ENCODE results near the gene PRKN.

- TF ChIP-seq RARB (CRISPR knock-in tag; IDR thresholded peaks at IDR 0.05) = no peak
- TF ChIP-seq, protein P1, sequence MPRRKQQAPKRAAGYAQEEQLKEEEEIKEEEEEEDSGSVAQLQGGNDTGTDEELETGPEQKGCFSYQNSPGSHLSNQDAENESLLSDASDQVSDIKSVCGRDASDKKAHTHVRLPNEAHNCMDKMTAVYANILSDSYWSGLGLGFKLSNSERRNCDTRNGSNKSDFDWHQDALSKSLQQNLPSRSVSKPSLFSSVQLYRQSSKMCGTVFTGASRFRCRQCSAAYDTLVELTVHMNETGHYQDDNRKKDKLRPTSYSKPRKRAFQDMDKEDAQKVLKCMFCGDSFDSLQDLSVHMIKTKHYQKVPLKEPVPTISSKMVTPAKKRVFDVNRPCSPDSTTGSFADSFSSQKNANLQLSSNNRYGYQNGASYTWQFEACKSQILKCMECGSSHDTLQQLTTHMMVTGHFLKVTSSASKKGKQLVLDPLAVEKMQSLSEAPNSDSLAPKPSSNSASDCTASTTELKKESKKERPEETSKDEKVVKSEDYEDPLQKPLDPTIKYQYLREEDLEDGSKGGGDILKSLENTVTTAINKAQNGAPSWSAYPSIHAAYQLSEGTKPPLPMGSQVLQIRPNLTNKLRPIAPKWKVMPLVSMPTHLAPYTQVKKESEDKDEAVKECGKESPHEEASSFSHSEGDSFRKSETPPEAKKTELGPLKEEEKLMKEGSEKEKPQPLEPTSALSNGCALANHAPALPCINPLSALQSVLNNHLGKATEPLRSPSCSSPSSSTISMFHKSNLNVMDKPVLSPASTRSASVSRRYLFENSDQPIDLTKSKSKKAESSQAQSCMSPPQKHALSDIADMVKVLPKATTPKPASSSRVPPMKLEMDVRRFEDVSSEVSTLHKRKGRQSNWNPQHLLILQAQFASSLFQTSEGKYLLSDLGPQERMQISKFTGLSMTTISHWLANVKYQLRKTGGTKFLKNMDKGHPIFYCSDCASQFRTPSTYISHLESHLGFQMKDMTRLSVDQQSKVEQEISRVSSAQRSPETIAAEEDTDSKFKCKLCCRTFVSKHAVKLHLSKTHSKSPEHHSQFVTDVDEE (CRISPR knock-in tag; IDR thresholded peaks at IDR 0.05) = no peak
- TF ChIP-seq, protein P2, sequence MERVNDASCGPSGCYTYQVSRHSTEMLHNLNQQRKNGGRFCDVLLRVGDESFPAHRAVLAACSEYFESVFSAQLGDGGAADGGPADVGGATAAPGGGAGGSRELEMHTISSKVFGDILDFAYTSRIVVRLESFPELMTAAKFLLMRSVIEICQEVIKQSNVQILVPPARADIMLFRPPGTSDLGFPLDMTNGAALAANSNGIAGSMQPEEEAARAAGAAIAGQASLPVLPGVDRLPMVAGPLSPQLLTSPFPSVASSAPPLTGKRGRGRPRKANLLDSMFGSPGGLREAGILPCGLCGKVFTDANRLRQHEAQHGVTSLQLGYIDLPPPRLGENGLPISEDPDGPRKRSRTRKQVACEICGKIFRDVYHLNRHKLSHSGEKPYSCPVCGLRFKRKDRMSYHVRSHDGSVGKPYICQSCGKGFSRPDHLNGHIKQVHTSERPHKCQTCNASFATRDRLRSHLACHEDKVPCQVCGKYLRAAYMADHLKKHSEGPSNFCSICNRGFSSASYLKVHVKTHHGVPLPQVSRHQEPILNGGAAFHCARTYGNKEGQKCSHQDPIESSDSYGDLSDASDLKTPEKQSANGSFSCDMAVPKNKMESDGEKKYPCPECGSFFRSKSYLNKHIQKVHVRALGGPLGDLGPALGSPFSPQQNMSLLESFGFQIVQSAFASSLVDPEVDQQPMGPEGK (CRISPR knock-in tag; IDR thresholded peaks at IDR 0.05; ENCODE audit: borderline replicate concordance) = no peak
These were observed 1059.6 kb downstream of the PRKN start for GRCh38 chr6:161667957-161668356.

Measured in SK-N-SH treated with all-trans-retinoic acid at 6 μM for 48 hours (cell line).